ENCODE results near the gene BOK. TPM values are rescaled to one million over a fixed set of nuclear protein-coding genes. Genes with fewer than 3 reads are reported as not detected.

The BOK gene
- total and polyA plus RNA-seq, 2 donors = 2.5 to 5.1 TPM

- H3K27ac ChIP-seq (ENCODE audit: low read depth in 1 of 2, low read length in 1 of 2) = no peak overlapping the region
- H3K36me3 ChIP-seq (ENCODE audit: control insufficient read depth in 2 of 2, insufficient read depth in 2 of 2, low read length in 1 of 2) = peaks cover 23 to 29% of the 10 kb centered on the region in 2 donors
- peaks cover 0 to 6% of the 10 kb centered on the region in 2 donors for H3K4me1 ChIP-seq (ENCODE audit: control insufficient read depth in 2 of 2, insufficient read depth in 2 of 2, low read length in 2 of 2)
- H3K27me3 ChIP-seq (ENCODE audit: control insufficient read depth in 2 of 2, insufficient read depth in 1 of 2, low read length in 1 of 2) = no peaks in the 10 kb centered on the region
- DNase-seq (ENCODE audit: low read depth in 6 of 9, low spot score in 9 of 9) = no peak
- H3K4me3 ChIP-seq (ENCODE audit: low read length in 2 of 2) = no peak overlapping the region
- 98% methylated on average over 13 of the region's 13 CpGs for WGBS
- no peaks in the 10 kb centered on the region for H3K9me3 ChIP-seq (ENCODE audit: control insufficient read depth in 2 of 2, insufficient read depth in 1 of 2, low read length in 1 of 2)
Measured at GRCh38 chr2:241601841-241602240, 43.3 kb downstream of the BOK start.

GRCh38 chr2:241602720-241603119 is 44.2 kb downstream of the BOK start:
- no peaks in the 10 kb centered on the region for H3K9me3 ChIP-seq (ENCODE audit: control insufficient read depth in 2 of 2, insufficient read depth in 1 of 2, low read length in 1 of 2)
- no peak for DNase-seq (ENCODE audit: low read depth in 6 of 9, low spot score in 9 of 9)
- no peak overlapping the region for H3K27ac ChIP-seq (ENCODE audit: low read depth in 1 of 2, low read length in 1 of 2)
- 98% methylated on average over 17 of the region's 17 CpGs for WGBS
- H3K4me1 ChIP-seq (ENCODE audit: control insufficient read depth in 2 of 2, insufficient read depth in 2 of 2, low read length in 2 of 2) = peaks cover 0 to 6% of the 10 kb centered on the region in 2 donors
- no peak overlapping the region for H3K4me3 ChIP-seq (ENCODE audit: low read length in 2 of 2)
- peaks cover 23 to 30% of the 10 kb centered on the region in 2 donors for H3K36me3 ChIP-seq (ENCODE audit: control insufficient read depth in 2 of 2, insufficient read depth in 2 of 2, low read length in 1 of 2)
- no peaks in the 10 kb centered on the region for H3K27me3 ChIP-seq (ENCODE audit: control insufficient read depth in 2 of 2, insufficient read depth in 1 of 2, low read length in 1 of 2)

- H3K4me1 ChIP-seq (ENCODE audit: control insufficient read depth in 2 of 2, insufficient read depth in 2 of 2, low read length in 2 of 2) = peaks cover 0 to 8% of the 10 kb centered on the region in 2 donors
- no peaks in the 10 kb centered on the region for H3K9me3 ChIP-seq (ENCODE audit: control insufficient read depth in 2 of 2, insufficient read depth in 1 of 2, low read length in 1 of 2)
- 44% methylated on average over 5 of the region's 5 CpGs for WGBS
- H3K27me3 ChIP-seq (ENCODE audit: control insufficient read depth in 2 of 2, insufficient read depth in 1 of 2, low read length in 1 of 2) = no peaks in the 10 kb centered on the region
- no peak overlapping the region for H3K27ac ChIP-seq (ENCODE audit: low read depth in 1 of 2, low read length in 1 of 2)
- no peak overlapping the region for H3K4me3 ChIP-seq (ENCODE audit: low read length in 2 of 2)
- H3K36me3 ChIP-seq (ENCODE audit: control insufficient read depth in 2 of 2, insufficient read depth in 2 of 2, low read length in 1 of 2) = peaks cover 23 to 35% of the 10 kb centered on the region in 2 donors
- DNase-seq (ENCODE audit: low read depth in 6 of 9, low spot score in 9 of 9) = peak in 1 of 9 donors; percentile 20
Measured at GRCh38 chr2:241603686-241604085, 45.1 kb downstream of the BOK start.

GRCh38 chr2:241606186-241606585 is 47.6 kb downstream of the BOK start:
- DNase-seq (ENCODE audit: low read depth in 6 of 9, low spot score in 9 of 9) = no peak
- peaks cover 20 to 35% of the 10 kb centered on the region in 2 donors for H3K36me3 ChIP-seq (ENCODE audit: control insufficient read depth in 2 of 2, insufficient read depth in 2 of 2, low read length in 1 of 2)
- peaks cover 8 to 26% of the 10 kb centered on the region in 2 donors for H3K4me1 ChIP-seq (ENCODE audit: control insufficient read depth in 2 of 2, insufficient read depth in 2 of 2, low read length in 2 of 2)
- H3K27ac ChIP-seq (ENCODE audit: low read depth in 1 of 2, low read length in 1 of 2) = no peak overlapping the region
- no peak overlapping the region for H3K4me3 ChIP-seq (ENCODE audit: low read length in 2 of 2)
- WGBS = 97% methylated on average over 8 of the region's 8 CpGs
- no peaks in the 10 kb centered on the region for H3K27me3 ChIP-seq (ENCODE audit: control insufficient read depth in 2 of 2, insufficient read depth in 1 of 2, low read length in 1 of 2)
- H3K9me3 ChIP-seq (ENCODE audit: control insufficient read depth in 2 of 2, insufficient read depth in 1 of 2, low read length in 1 of 2) = no peaks in the 10 kb centered on the region

- 98% methylated on average over 27 of the region's 27 CpGs for WGBS
- Histone ChIP-seq H3K27me3 (ENCODE audit: control insufficient read depth in 2 of 2, insufficient read depth in 1 of 2, low read length in 1 of 2) (no peaks in the 10 kb centered on the region), H3K27ac (ENCODE audit: low read depth in 1 of 2, low read length in 1 of 2) (no peak overlapping the region), H3K36me3 (ENCODE audit: control insufficient read depth in 2 of 2, insufficient read depth in 2 of 2, low read length in 1 of 2) (peaks cover 18 to 26% of the 10 kb centered on the region in 2 donors), H3K4me3 (ENCODE audit: low read length in 2 of 2) (no peak overlapping the region), H3K9me3 (ENCODE audit: control insufficient read depth in 2 of 2, insufficient read depth in 1 of 2, low read length in 1 of 2) (no peaks in the 10 kb centered on the region), H3K4me1 (ENCODE audit: control insufficient read depth in 2 of 2, insufficient read depth in 2 of 2, low read length in 2 of 2) (peaks cover 8 to 26% of the 10 kb centered on the region in 2 donors)
- no peak for DNase-seq (ENCODE audit: low read depth in 6 of 9, low spot score in 9 of 9)
Measured at GRCh38 chr2:241607162-241607885, 48.8 kb downstream of the BOK start.

- no peaks in the 10 kb centered on the region for H3K27me3 ChIP-seq (ENCODE audit: control insufficient read depth in 2 of 2, insufficient read depth in 1 of 2, low read length in 1 of 2)
- 66% methylated on average over 10 of the region's 10 CpGs for WGBS
- no peak for DNase-seq (ENCODE audit: low read depth in 6 of 9, low spot score in 9 of 9)
- peaks cover 8 to 22% of the 10 kb centered on the region in 2 donors for H3K4me1 ChIP-seq (ENCODE audit: control insufficient read depth in 2 of 2, insufficient read depth in 2 of 2, low read length in 2 of 2)
- no peak overlapping the region for H3K27ac ChIP-seq (ENCODE audit: low read depth in 1 of 2, low read length in 1 of 2)
- no peak overlapping the region for H3K4me3 ChIP-seq (ENCODE audit: low read length in 2 of 2)
- no peaks in the 10 kb centered on the region for H3K9me3 ChIP-seq (ENCODE audit: control insufficient read depth in 2 of 2, insufficient read depth in 1 of 2, low read length in 1 of 2)
- H3K36me3 ChIP-seq (ENCODE audit: control insufficient read depth in 2 of 2, insufficient read depth in 2 of 2, low read length in 1 of 2) = peaks cover 18 to 23% of the 10 kb centered on the region in 2 donors
Measured at GRCh38 chr2:241608881-241609280, 50.3 kb downstream of the BOK start.

- Histone ChIP-seq H3K27me3 (ENCODE audit: control insufficient read depth in 2 of 2, insufficient read depth in 1 of 2, low read length in 1 of 2) (no peaks in the 10 kb centered on the region), H3K4me1 (ENCODE audit: control insufficient read depth in 2 of 2, insufficient read depth in 2 of 2, low read length in 2 of 2) (peaks cover 8 to 20% of the 10 kb centered on the region in 2 donors), H3K9me3 (ENCODE audit: control insufficient read depth in 2 of 2, insufficient read depth in 1 of 2, low read length in 1 of 2) (no peaks in the 10 kb centered on the region), H3K4me3 (ENCODE audit: low read length in 2 of 2) (peak overlapping the region; percentile 41 to 59), H3K36me3 (ENCODE audit: control insufficient read depth in 2 of 2, insufficient read depth in 2 of 2, low read length in 1 of 2) (peaks cover 14 to 23% of the 10 kb centered on the region in 2 donors), H3K27ac (ENCODE audit: low read depth in 1 of 2, low read length in 1 of 2) (peak overlapping the region; percentile 13 to 57)
- peak; percentile 47 to 96 (median 88) for DNase-seq (ENCODE audit: low read depth in 6 of 9, low spot score in 9 of 9)
- WGBS = 10% methylated on average over 76 of the region's 76 CpGs
Measured at GRCh38 chr2:241609859-241610793, 51.6 kb downstream of the BOK start.

- Histone ChIP-seq H3K36me3 (ENCODE audit: control insufficient read depth in 2 of 2, insufficient read depth in 2 of 2, low read length in 1 of 2) (peaks cover 7 to 22% of the 10 kb centered on the region in 2 donors), H3K4me3 (ENCODE audit: low read length in 2 of 2) (no peak overlapping the region), H3K4me1 (ENCODE audit: control insufficient read depth in 2 of 2, insufficient read depth in 2 of 2, low read length in 2 of 2) (peaks cover 8 to 20% of the 10 kb centered on the region in 2 donors), H3K27ac (ENCODE audit: low read depth in 1 of 2, low read length in 1 of 2) (no peak overlapping the region), H3K27me3 (ENCODE audit: control insufficient read depth in 2 of 2, insufficient read depth in 1 of 2, low read length in 1 of 2) (no peaks in the 10 kb centered on the region), H3K9me3 (ENCODE audit: control insufficient read depth in 2 of 2, insufficient read depth in 1 of 2, low read length in 1 of 2) (no peaks in the 10 kb centered on the region)
- 98% methylated on average over 13 of the region's 13 CpGs for WGBS
- DNase-seq (ENCODE audit: low read depth in 6 of 9, low spot score in 9 of 9) = no peak
Measured at GRCh38 chr2:241611062-241611461, 52.5 kb downstream of the BOK start.
